Measurements from ENCODE around the gene CTNNA3. TPM values are rescaled to one million over a fixed set of nuclear protein-coding genes. Genes with fewer than 3 reads are reported as not detected.

The CTNNA3 gene
- total and polyA plus RNA-seq, 12 donors: 0.03 to 14.4 (median 0.47) TPM; not detected in 1

DNA sequence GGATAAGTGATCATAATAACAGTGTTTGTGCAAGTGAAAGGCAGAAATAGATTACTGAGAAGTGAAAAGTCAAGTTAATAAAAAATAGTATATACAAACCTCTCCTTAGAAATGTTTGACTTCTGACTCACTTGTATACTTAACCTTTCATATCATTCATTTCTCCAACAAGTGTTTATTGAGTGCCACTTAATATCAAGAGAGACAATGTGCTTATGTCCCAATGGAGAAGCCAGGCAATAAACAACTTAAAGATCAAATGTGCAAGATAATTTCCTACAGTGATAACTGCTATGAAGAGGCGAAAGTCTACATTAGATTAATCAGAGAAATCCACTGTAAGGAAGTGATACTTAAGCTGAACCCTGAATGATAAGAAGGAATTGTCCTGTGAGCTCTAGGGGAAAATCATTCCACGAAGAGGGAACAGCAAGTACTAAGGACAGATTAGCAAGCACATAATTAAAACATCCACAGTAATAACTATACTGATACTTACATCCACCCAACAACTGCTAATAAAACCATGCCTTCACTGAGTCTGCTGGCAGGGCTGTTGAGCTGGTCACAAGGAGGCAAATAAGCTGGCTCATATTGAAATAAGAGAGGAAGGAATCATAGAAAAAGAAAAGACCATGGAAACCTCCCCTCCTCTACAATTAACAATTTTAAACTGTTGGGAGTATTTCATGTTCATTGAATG lies 203.5 kb downstream of the CTNNA3 start:
- intact Hi-C loops (cut with DNase I): no loop called here
- no peak for DNase-seq
- Histone ChIP-seq H3K27ac (no peak overlapping the region), H3K4me1 (replicated peaks in 1 of 2) (no peaks in the 10 kb centered on the region), H3K9me3 (replicated peaks in 1 of 3) (no peaks in the 10 kb centered on the region), H3K36me3 (replicated peaks in 1 of 2) (no peaks in the 10 kb centered on the region), H3K4me3 (no peak overlapping the region), H3K27me3 (no peaks in the 10 kb centered on the region)
- TF ChIP-seq POLR2A (IDR thresholded peaks at IDR 0.05): no peak
- no peak for TF ChIP-seq CTCF (IDR thresholded peaks at IDR 0.05)
- WGBS, 4 donors: 45 to 83% (median 66%) methylated on average over 2 of the region's 2 CpGs

DNA sequence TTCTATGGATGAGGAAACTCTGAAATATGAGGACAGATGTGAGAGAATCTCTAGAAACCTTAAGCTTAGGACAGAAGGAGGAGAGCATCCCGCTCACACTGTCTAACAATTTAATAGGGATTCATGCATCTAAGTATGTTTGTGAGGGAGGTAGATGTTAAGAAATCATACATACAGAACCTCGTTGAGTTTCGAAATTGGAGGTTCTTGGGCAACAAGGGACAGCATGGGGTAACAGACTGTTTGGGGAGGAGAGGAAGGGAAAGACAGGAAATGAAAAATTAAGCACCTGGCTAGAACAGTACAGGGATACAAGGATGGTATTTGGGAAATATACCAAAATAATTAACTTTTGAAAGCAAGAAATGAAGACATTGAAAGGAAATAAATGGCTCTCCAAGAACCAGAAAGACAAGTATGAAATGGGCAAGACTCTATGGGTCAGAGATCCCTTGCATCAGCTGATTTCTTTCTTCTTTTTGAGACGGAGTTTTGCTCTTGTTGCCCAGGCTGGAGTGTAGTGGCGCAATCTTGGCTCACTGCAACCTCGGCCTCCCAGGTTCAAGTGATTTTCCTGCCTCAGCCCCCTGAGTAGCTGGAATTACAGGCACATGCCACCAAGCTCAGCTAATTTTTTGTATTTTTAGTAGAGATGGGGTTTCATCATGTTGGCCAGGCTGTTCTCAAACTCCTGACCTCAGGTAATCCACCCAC lies 207.9 kb downstream of the CTNNA3 start:
- no peaks in the 10 kb centered on the region for H3K27me3 ChIP-seq
- no peak overlapping the region for H3K4me3 ChIP-seq
- WGBS, 4 donors: 74 to 77% (median 74%) methylated on average over 6 of the region's 6 CpGs
- DNase-seq: no peak
- intact Hi-C loops (cut with DNase I): no loop called here
- no peaks in the 10 kb centered on the region for H3K4me1 ChIP-seq (replicated peaks in 1 of 2)
- no peak overlapping the region for H3K27ac ChIP-seq
- TF ChIP-seq CTCF (IDR thresholded peaks at IDR 0.05) (no peak), POLR2A (IDR thresholded peaks at IDR 0.05) (no peak)
- H3K36me3 ChIP-seq (replicated peaks in 1 of 2): no peaks in the 10 kb centered on the region
- no peaks in the 10 kb centered on the region for H3K9me3 ChIP-seq (replicated peaks in 1 of 3)

DNA sequence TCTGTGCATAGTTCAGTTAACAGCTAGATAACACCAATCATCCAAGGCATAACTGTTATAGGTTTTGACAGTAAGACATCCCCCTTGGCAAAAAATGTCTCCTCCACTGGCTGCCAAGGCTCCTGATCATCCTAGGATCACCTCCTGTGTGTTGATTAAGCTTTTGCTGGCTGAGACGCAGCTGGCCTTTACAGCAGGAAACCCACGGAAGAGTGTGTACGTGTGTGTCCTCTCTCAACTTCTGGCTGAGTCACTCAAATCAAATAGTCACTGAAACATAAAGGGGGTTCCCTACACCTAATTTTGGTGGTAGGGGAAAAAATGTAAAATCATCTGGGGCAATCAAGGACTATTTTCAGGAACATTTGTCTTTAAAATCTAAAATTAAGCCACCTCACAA lies 208.8 kb downstream of the CTNNA3 start:
- TF ChIP-seq POLR2A (IDR thresholded peaks at IDR 0.05) (no peak), CTCF (IDR thresholded peaks at IDR 0.05) (no peak)
- intact Hi-C loops (cut with DNase I): no loop called here

GRCh38 chr10:67477868-67478267 lies 218.1 kb downstream of the CTNNA3 start:
- no peak overlapping the region for H3K4me3 ChIP-seq
- no peaks in the 10 kb centered on the region for H3K4me1 ChIP-seq (replicated peaks in 1 of 2)
- intact Hi-C loops (cut with DNase I): no loop called here
- no peak for DNase-seq
- H3K27ac ChIP-seq: no peak overlapping the region
- no peaks in the 10 kb centered on the region for H3K27me3 ChIP-seq
- H3K9me3 ChIP-seq (replicated peaks in 1 of 3): peaks cover 0 to 4% (median 0%) of the 10 kb centered on the region in 3 donors
- no peak for TF ChIP-seq CTCF (IDR thresholded peaks at IDR 0.05)
- TF ChIP-seq POLR2A (IDR thresholded peaks at IDR 0.05): no peak
- H3K36me3 ChIP-seq (replicated peaks in 1 of 2): no peaks in the 10 kb centered on the region
- 84 to 94% (median 92%) methylated on average over 1 of the region's 1 CpG for WGBS, 4 donors

More for the DNA sequence above, 208.8 kb downstream of the CTNNA3 start:
- no peaks in the 10 kb centered on the region for H3K9me3 ChIP-seq (replicated peaks in 1 of 3)
- H3K36me3 ChIP-seq (replicated peaks in 1 of 2): no peaks in the 10 kb centered on the region
- H3K4me1 ChIP-seq (replicated peaks in 1 of 2): no peaks in the 10 kb centered on the region
- no peaks in the 10 kb centered on the region for H3K27me3 ChIP-seq
- DNase-seq: no peak
- no peak overlapping the region for H3K4me3 ChIP-seq
- H3K27ac ChIP-seq: no peak overlapping the region
- 49 to 64% (median 58%) methylated on average over 3 of the region's 3 CpGs for WGBS, 4 donors
